WTC11 (cell line): ENCODE results near the gene KDSR. TPM values are rescaled to one million over a fixed set of nuclear protein-coding genes. Genes with fewer than 3 reads are reported as not detected.

Experiments
- ATAC-seq: fragments of 200-7000 bp; cut with Tn5 transposase; 2 replicates; pipeline ENCODE4 v1.10.0; 2021; ENCODE audit warnings: mild to moderate bottlenecking, moderate library complexity
- CTCF ChIA-PET: fragments of 300-600 bp; sonication (Branson Sonifier 250); formaldehyde crosslinking; loops from one replicate; lab custom pipeline; 2021; ENCODE audit warnings: antibody characterized with exemption; lab: Charles Lee
- POLR2A ChIA-PET: fragments of 350-600 bp; sonication (Branson Sonifier 250); formaldehyde crosslinking; loops from one replicate; lab custom pipeline; 2021; ENCODE audit warnings: antibody characterized with exemption; lab: Charles Lee
- DNase-seq: peaks from one replicate; pipeline ENCODE4 v3.0.0; 2021; ENCODE audit warnings: low spot score
- H3K27ac Mint-ChIP-seq: 2 replicates; pipeline ENCODE4 v1.8.0; 2021; ENCODE audit warnings: mixed read lengths
- H3K27me3 Mint-ChIP-seq: 2 replicates; pipeline ENCODE4 v1.8.0; 2021; ENCODE audit warnings: low read depth, mild to moderate bottlenecking, moderate library complexity, mixed read lengths
- H3K36me3 Mint-ChIP-seq: 2 replicates; pipeline ENCODE4 v1.8.0; 2021; ENCODE audit warnings: mixed read lengths
- H3K4me1 Mint-ChIP-seq: 2 replicates; pipeline ENCODE4 v1.8.0; 2022; ENCODE audit warnings: mixed read lengths
- H3K4me3 Mint-ChIP-seq: 2 replicates; pipeline ENCODE4 v1.8.0; 2021; ENCODE audit warnings: mild to moderate bottlenecking, moderate library complexity, mixed read lengths
- H3K9me3 Mint-ChIP-seq: 2 replicates; pipeline ENCODE4 v1.8.0; 2021; ENCODE audit warnings: mixed read lengths
- ATF2 ChIP-seq: sonication (generic); formaldehyde crosslinking; IDR thresholded peaks from 2 replicates; pipeline ENCODE4 v1.8.1; 2022; ENCODE audit warnings: low read depth, missing genetic modification reagents, borderline replicate concordance
- ATF3 ChIP-seq: sonication (generic); formaldehyde crosslinking; conservative IDR thresholded peaks from 2 replicates; pipeline ENCODE4 v1.8.1; 2022; ENCODE audit warnings: mild to moderate bottlenecking, missing genetic modification reagents
- ATF6 ChIP-seq: sonication (generic); formaldehyde crosslinking; IDR thresholded peaks from 2 replicates; pipeline ENCODE4 v1.8.1; 2023; ENCODE audit warnings: mild to moderate bottlenecking, missing genetic modification reagents
- CTCF ChIP-seq: fragments of 200-600 bp; IDR thresholded peaks from 2 replicates; pipeline ENCODE4 v1.8.0; 2022; ENCODE audit warnings: antibody characterized with exemption
- EMX1 ChIP-seq: fragments of 250-450 bp; sonication (Bioruptor Pico); IDR thresholded peaks from 2 replicates; pipeline ENCODE4 v1.8.0; 2021; ENCODE audit warnings: mild to moderate bottlenecking
- ESRRA ChIP-seq: sonication (generic); formaldehyde crosslinking; IDR thresholded peaks from 2 replicates; pipeline ENCODE4 v1.8.1; 2022; ENCODE audit warnings: mild to moderate bottlenecking, missing genetic modification reagents, borderline replicate concordance
- MLX ChIP-seq: sonication (generic); formaldehyde crosslinking; IDR thresholded peaks from 2 replicates; pipeline ENCODE4 v1.8.1; 2023; ENCODE audit warnings: mild to moderate bottlenecking, missing genetic modification reagents, moderate library complexity
- NFYB ChIP-seq: sonication (generic); formaldehyde crosslinking; conservative IDR thresholded peaks from 2 replicates; pipeline ENCODE4 v1.8.0; 2022; ENCODE audit warnings: low read depth, missing genetic modification reagents
- NR2C2 ChIP-seq: sonication (generic); formaldehyde crosslinking; IDR thresholded peaks from 2 replicates; pipeline ENCODE4 v1.8.0; 2022; ENCODE audit warnings: mild to moderate bottlenecking, missing genetic modification reagents
- PRDM15 ChIP-seq: sonication (generic); formaldehyde crosslinking; IDR thresholded peaks from 2 replicates; pipeline ENCODE4 v1.8.0; 2022; ENCODE audit warnings: missing genetic modification reagents
- SP1 ChIP-seq: sonication (generic); formaldehyde crosslinking; conservative IDR thresholded peaks from 2 replicates; pipeline ENCODE4 v1.8.1; 2022; ENCODE audit warnings: missing genetic modification reagents
- ZBTB21 ChIP-seq: sonication (generic); formaldehyde crosslinking; IDR thresholded peaks from 2 replicates; pipeline ENCODE4 v1.8.1; 2023; ENCODE audit warnings: mild to moderate bottlenecking, missing genetic modification reagents, borderline replicate concordance
- ZNF138 ChIP-seq: sonication (generic); formaldehyde crosslinking; conservative IDR thresholded peaks from 2 replicates; pipeline ENCODE4 v1.8.1; 2022; ENCODE audit warnings: mild to moderate bottlenecking, moderate library complexity, missing genetic modification reagents
- ZNF317 ChIP-seq: sonication (generic); formaldehyde crosslinking; IDR thresholded peaks from 2 replicates; pipeline ENCODE4 v1.8.1; 2023; ENCODE audit warnings: low read depth, mild to moderate bottlenecking, moderate library complexity, missing genetic modification reagents, borderline replicate concordance
- ZNF416 ChIP-seq: fragments of 250-450 bp; sonication (Bioruptor Pico); IDR thresholded peaks from 2 replicates; pipeline ENCODE4 v1.9.0; 2021; ENCODE audit warnings: mild to moderate bottlenecking, inconsistent platforms
- total RNA-seq: library from RNA; stranded (reverse); gene quantifications from 3 replicates; pipeline ENCODE4 v1.2.3, GENCODE V29; 2021
- TF ChIP-seq, protein P1 (sequence below): sonication (generic); formaldehyde crosslinking; IDR thresholded peaks from 2 replicates; pipeline ENCODE4 v1.8.1; 2023; ENCODE audit warnings: mild to moderate bottlenecking, missing genetic modification reagents, moderate library complexity
- TF ChIP-seq, protein P2 (sequence below): sonication (generic); formaldehyde crosslinking; conservative IDR thresholded peaks from 2 replicates; pipeline ENCODE4 v1.8.1; 2023; ENCODE audit warnings: mild to moderate bottlenecking, low read depth, missing genetic modification reagents, moderate library complexity
- TF ChIP-seq, protein P3 (sequence below): sonication (generic); formaldehyde crosslinking; IDR thresholded peaks from 2 replicates; pipeline ENCODE4 v1.8.0; 2022; ENCODE audit warnings: mild to moderate bottlenecking, missing genetic modification reagents

Gene KDSR
- total RNA-seq, 1 experiment from 2014 or later: 51.8 TPM

DNA sequence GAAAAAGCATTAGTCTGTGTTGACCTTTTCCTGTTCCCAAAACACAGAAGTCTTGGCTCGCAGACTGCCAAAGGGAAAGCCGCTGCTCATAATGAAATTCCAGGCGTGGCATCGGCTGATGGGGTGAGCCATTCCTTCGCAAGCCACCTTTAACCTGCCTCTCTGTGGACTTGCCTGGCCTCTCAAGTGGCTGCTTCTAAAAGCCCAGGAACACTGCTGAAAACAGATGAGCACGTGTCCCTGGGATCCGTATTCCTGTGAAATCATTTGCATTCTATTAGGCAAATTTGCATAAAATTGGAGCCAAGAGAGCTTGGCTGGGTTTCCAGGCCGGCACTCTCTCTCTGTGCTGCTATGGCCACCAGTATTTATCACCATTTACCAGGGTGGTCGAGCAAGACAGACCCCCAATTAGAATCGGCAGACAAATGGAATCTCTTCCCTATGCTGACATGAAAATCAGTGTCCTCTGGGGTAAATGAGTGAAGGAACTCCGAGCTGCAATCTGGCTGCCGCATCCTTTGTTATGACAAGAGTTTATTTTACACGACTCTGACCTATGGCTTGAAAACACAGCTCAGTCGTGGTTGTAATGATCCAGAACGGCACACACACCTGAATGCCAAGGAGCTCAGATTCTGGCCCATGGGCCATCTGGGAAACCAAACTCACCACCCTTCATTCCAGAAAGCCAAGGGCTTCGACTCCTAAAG, 69.2 kb downstream of the KDSR start:
- H3K27me3 Mint-ChIP-seq: no peaks in the 10 kb centered on the region
- H3K36me3 Mint-ChIP-seq: no peaks in the 10 kb centered on the region
- TF ChIP-seq ESRRA (CRISPR knock-in tag): no peak
- TF ChIP-seq, protein P1, sequence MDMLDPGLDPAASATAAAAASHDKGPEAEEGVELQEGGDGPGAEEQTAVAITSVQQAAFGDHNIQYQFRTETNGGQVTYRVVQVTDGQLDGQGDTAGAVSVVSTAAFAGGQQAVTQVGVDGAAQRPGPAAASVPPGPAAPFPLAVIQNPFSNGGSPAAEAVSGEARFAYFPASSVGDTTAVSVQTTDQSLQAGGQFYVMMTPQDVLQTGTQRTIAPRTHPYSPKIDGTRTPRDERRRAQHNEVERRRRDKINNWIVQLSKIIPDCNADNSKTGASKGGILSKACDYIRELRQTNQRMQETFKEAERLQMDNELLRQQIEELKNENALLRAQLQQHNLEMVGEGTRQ: peak; percentile 33; the same call in 1 of the 2 replicates
- CTCF ChIA-PET: interaction anchor here (0.6 to 1.6 kb wide), 3 partner anchors 20 to 281 kb away, joined by 3 to 5 read pairs (median 4); no protein-coding TSS in a partner anchor
- H3K27ac Mint-ChIP-seq: no peak overlapping the region
- DNase-seq: no peak
- no peak overlapping the region for H3K4me3 Mint-ChIP-seq
- no peak; the same call in 1 of the 2 replicates for ATAC-seq
- peaks cover 26% of the 10 kb centered on the region for H3K4me1 Mint-ChIP-seq
- POLR2A ChIA-PET: interaction anchor here (0.6 kb wide), 2 partner anchors 78 to 273 kb away, joined by 3 read pairs; no protein-coding TSS in a partner anchor
- no peaks in the 10 kb centered on the region for H3K9me3 Mint-ChIP-seq

- no peaks in the 10 kb centered on the region for H3K36me3 Mint-ChIP-seq
- ATAC-seq (no peak), DNase-seq (no peak)
- H3K27me3 Mint-ChIP-seq: no peaks in the 10 kb centered on the region
- ChIA-PET CTCF (no interaction called here), POLR2A (interaction anchor here (0.9 kb wide), 1 partner anchor 24 kb away, joined by 3 read pairs; no protein-coding TSS in a partner anchor)
- H3K4me1 Mint-ChIP-seq: peaks cover 33% of the 10 kb centered on the region
- H3K9me3 Mint-ChIP-seq: 0 out of 2 replicates have a peak, but pooled peaks cover 3% of the 10 kb centered on the region
- H3K27ac Mint-ChIP-seq: no peak overlapping the region
- no peak overlapping the region for H3K4me3 Mint-ChIP-seq
- TF ChIP-seq NR2C2: no peak
- no peak for TF ChIP-seq ATF6
- TF ChIP-seq PRDM15 (CRISPR knock-in tag): no peak
- no peak for TF ChIP-seq SP1 (CRISPR knock-in tag)
- no peak for TF ChIP-seq NFYB (CRISPR knock-in tag)
- no peak for TF ChIP-seq ZNF317 (CRISPR knock-in tag)
- no peak for TF ChIP-seq CTCF
- TF ChIP-seq ZNF138: no peak
- TF ChIP-seq EMX1 (CRISPR knock-in tag): no peak
- no peak for TF ChIP-seq ATF2
- TF ChIP-seq, protein P2, sequence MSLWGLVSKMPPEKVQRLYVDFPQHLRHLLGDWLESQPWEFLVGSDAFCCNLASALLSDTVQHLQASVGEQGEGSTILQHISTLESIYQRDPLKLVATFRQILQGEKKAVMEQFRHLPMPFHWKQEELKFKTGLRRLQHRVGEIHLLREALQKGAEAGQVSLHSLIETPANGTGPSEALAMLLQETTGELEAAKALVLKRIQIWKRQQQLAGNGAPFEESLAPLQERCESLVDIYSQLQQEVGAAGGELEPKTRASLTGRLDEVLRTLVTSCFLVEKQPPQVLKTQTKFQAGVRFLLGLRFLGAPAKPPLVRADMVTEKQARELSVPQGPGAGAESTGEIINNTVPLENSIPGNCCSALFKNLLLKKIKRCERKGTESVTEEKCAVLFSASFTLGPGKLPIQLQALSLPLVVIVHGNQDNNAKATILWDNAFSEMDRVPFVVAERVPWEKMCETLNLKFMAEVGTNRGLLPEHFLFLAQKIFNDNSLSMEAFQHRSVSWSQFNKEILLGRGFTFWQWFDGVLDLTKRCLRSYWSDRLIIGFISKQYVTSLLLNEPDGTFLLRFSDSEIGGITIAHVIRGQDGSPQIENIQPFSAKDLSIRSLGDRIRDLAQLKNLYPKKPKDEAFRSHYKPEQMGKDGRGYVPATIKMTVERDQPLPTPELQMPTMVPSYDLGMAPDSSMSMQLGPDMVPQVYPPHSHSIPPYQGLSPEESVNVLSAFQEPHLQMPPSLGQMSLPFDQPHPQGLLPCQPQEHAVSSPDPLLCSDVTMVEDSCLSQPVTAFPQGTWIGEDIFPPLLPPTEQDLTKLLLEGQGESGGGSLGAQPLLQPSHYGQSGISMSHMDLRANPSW (CRISPR knock-in tag): no peak
- no peak for TF ChIP-seq ZNF416
- TF ChIP-seq, protein P3, sequence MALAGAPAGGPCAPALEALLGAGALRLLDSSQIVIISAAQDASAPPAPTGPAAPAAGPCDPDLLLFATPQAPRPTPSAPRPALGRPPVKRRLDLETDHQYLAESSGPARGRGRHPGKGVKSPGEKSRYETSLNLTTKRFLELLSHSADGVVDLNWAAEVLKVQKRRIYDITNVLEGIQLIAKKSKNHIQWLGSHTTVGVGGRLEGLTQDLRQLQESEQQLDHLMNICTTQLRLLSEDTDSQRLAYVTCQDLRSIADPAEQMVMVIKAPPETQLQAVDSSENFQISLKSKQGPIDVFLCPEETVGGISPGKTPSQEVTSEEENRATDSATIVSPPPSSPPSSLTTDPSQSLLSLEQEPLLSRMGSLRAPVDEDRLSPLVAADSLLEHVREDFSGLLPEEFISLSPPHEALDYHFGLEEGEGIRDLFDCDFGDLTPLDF (CRISPR knock-in tag): no peak
- TF ChIP-seq ZBTB21 (CRISPR knock-in tag): no peak
- TF ChIP-seq ATF3: no peak
- no peak for TF ChIP-seq MLX (CRISPR knock-in tag)
Observed at GRCh38 chr18:63293935-63294334, 73.1 kb downstream of the KDSR start.
